ENCODE results near the gene CCN5. TPM values are rescaled to one million over a fixed set of nuclear protein-coding genes. Genes with fewer than 3 reads are reported as not detected.

CCN5 gene
- total and polyA plus RNA-seq, 2 of the 13 experiments (the other 11 are each of a cell fraction or from before 2014, with no cell fraction given) = 0.12 TPM; not detected in 1

- no peak for ATAC-seq
These were observed 8.2 kb downstream of the CCN5 start for GRCh38 chr20:44723391-44723790.

More at GRCh38 chr20:44723391-44723790, 8.2 kb downstream of the CCN5 start:
- no peak for DNase-seq (ENCODE audit: low spot score)
- Histone ChIP-seq H2AFZ (ENCODE audit: low read length) (no peak overlapping the region), H3K9ac (ENCODE audit: insufficient read depth, low read depth, low read length) (no peak overlapping the region), H3K4me2 (ENCODE audit: low read depth, low read length) (no peak overlapping the region), H3K36me3 (replicated peaks in 1 of 2; ENCODE audit: control insufficient read depth in 1 of 2, insufficient read depth in 2 of 2, low read length in 2 of 2) (no peaks in the 10 kb centered on the region), H3K9me3 (ENCODE audit: low read length) (no peaks in the 10 kb centered on the region), H3K4me3 (replicated peaks in 1 of 3; ENCODE audit: insufficient read depth in 1 of 3, low read depth in 2 of 3, low read length in 3 of 3) (no peak overlapping the region), H3K79me2 (ENCODE audit: insufficient read depth, low read length) (no peaks in the 10 kb centered on the region), H3K4me1 (ENCODE audit: insufficient read depth, low read length) (peaks cover 7% of the 10 kb centered on the region; the same call in 1 of the 2 replicates), H4K20me1 (ENCODE audit: insufficient read depth, low read length) (no peaks in the 10 kb centered on the region), H3K27ac (ENCODE audit: extremely low read length, insufficient read depth, low read length) (no peak overlapping the region), H3K27me3 (ENCODE audit: control insufficient read depth in 1 of 2, insufficient read depth in 2 of 2, low read length in 2 of 2) (peaks cover 2 to 33% of the 10 kb centered on the region in 2 experiments; a peak in 3 of 5 replicates)
- no TSS peak for BruUV-seq (replicated peaks)
- ChIA-PET CTCF (ENCODE audit: low intra/inter-chr PET ratio, low total read pairs) (no interaction called here), POLR2A (no interaction called here)
- WGBS (ENCODE audit: low lambda C conversion rate) = 20% methylated on average over 7 of the region's 7 CpGs
- intact Hi-C loops (cut with micrococcal nuclease; ENCODE audit: unreplicated experiment) (no loop called here), in situ Hi-C loops (cut with HindIII; ENCODE audit: extremely low pct_ligation_motif_present, low pct_unique_long_range_greater_than_20kb) (no loop called here)
- FAIRE-seq = no peak
- no peak for TF ChIP-seq ARID4A (CRISPR knock-in tag; IDR thresholded peaks at IDR 0.05; ENCODE audit: borderline replicate concordance)
- no peak for TF ChIP-seq ZNF7 (CRISPR knock-in tag; IDR thresholded peaks at IDR 0.05)
- no peak for TF ChIP-seq TAF1 (CRISPR knock-in tag; IDR thresholded peaks at IDR 0.05)
- no peak for TF ChIP-seq ZNF138 (CRISPR knock-in tag; IDR thresholded peaks at IDR 0.05; ENCODE audit: low read depth)
- no peak for TF ChIP-seq AGO1 (IDR thresholded peaks at IDR 0.05; ENCODE audit: low read depth, low read length, poor library complexity, severe bottlenecking)
- no peak for TF ChIP-seq RNF219 (CRISPR knock-in tag; IDR thresholded peaks at IDR 0.05)
- no peak for TF ChIP-seq ZBTB8A (CRISPR knock-in tag; IDR thresholded peaks at IDR 0.05; ENCODE audit: borderline replicate concordance, low read depth)
